Natural killer cell (primary cell): ENCODE data around the gene IL31RA. TPM values are rescaled to one million over a fixed set of nuclear protein-coding genes. Genes with fewer than 3 reads are reported as not detected.
A peak's percentile ranks its signal among the peaks of the same experiment; 100 is the strongest.

Experiments used
- ATAC-seq, 3 donors: fragments of 150-1000 bp in 2 of 3; fragments of 200-7000 bp in 1 of 3; cut with Tn5 transposase; 1 replicate in 1 of 3; 2 replicates in 2 of 3; pipeline ENCODE4 v1.10.0; 2021; ENCODE audit warnings: mild to moderate bottlenecking in 2 of 3, moderate library complexity in 2 of 3
- DNase-seq, 2 donors: peaks; one replicate each; pipeline versions ENCODE4 v3.0.0 to v3.0.0-alpha.2; 2013 to 2021; ENCODE audit warnings: mixed read lengths in 1 of 2
- H3K27ac ChIP-seq: one replicate; pipeline ENCODE4 v1.5.1; 2013; ENCODE audit warnings: mild to moderate bottlenecking, low read length
- H3K27me3 ChIP-seq: one replicate; pipeline ENCODE4 v1.6.1; 2013; ENCODE audit warnings: low read length; ENCODE audit not compliant: control insufficient read depth, insufficient read depth
- H3K36me3 ChIP-seq: one replicate; pipeline ENCODE4 v1.6.1; 2013; ENCODE audit warnings: low read length; ENCODE audit not compliant: control insufficient read depth, insufficient read depth
- H3K4me1 ChIP-seq: one replicate; pipeline ENCODE4 v1.6.1; 2013; ENCODE audit warnings: low read length; ENCODE audit not compliant: control insufficient read depth, insufficient read depth
- H3K4me3 ChIP-seq: one replicate; pipeline ENCODE4 v1.5.1; 2013; ENCODE audit warnings: low read length
- H3K9me3 ChIP-seq: one replicate; pipeline ENCODE4 v1.6.1; 2013; ENCODE audit warnings: low read length; ENCODE audit not compliant: control insufficient read depth, insufficient read depth
- H3K27ac Mint-ChIP-seq, 2 donors: one replicate each; pipeline ENCODE4 v1.8.0; 2022; ENCODE audit warnings: mild to moderate bottlenecking in 2 of 2, mixed read lengths in 2 of 2, moderate library complexity in 1 of 2
- H3K27me3 Mint-ChIP-seq, 2 donors: one replicate each; pipeline ENCODE4 v1.8.0; 2022; ENCODE audit warnings: low read depth in 2 of 2, mixed read lengths in 2 of 2
- H3K36me3 Mint-ChIP-seq: one replicate; pipeline ENCODE4 v1.8.0; 2022; ENCODE audit warnings: mixed read lengths
- H3K4me1 Mint-ChIP-seq, 2 donors: one replicate each; pipeline ENCODE4 v1.8.0; 2022; ENCODE audit warnings: mixed read lengths in 2 of 2
- H3K4me3 Mint-ChIP-seq: one replicate; pipeline ENCODE4 v1.8.0; 2022; ENCODE audit warnings: mild to moderate bottlenecking, moderate library complexity, mixed read lengths
- H3K9me3 Mint-ChIP-seq, 2 donors: one replicate each; pipeline ENCODE4 v1.8.0; 2022; ENCODE audit warnings: mixed read lengths in 2 of 2
- WGBS: methylation state at CpG from one replicate; pipeline ENCODE4 v1.1.7; 2013; ENCODE audit warnings: missing lambda C conversion rate; ENCODE audit not compliant: insufficient coverage; 5-methylcytosine and 5-hydroxymethylcytosine counted together
- intact Hi-C: fragments of 100-400 bp; cut with micrococcal nuclease; formaldehyde crosslinking; loops from one replicate; pipeline ENCODE4 v1.14.2; 2022
- total RNA-seq, 4 donors: library from RNA; stranded (reverse); fragments of 120-200 nt in 1 of 4; gene quantifications; one replicate each; pipeline versions ENCODE4 v1.2.3 to v1.2.4, GENCODE V29; 2013 to 2022
- TF ChIP-seq, protein P1 (sequence below): fragments of 200-600 bp; IDR thresholded peaks from one replicate; pipeline ENCODE4 v1.8.0; 2022; ENCODE audit warnings: antibody characterized with exemption

Gene IL31RA
- total RNA-seq, 3 donors from 2014 or later (not counting 1 experiment from before 2014, with no cell fraction given): not detected

DNA sequence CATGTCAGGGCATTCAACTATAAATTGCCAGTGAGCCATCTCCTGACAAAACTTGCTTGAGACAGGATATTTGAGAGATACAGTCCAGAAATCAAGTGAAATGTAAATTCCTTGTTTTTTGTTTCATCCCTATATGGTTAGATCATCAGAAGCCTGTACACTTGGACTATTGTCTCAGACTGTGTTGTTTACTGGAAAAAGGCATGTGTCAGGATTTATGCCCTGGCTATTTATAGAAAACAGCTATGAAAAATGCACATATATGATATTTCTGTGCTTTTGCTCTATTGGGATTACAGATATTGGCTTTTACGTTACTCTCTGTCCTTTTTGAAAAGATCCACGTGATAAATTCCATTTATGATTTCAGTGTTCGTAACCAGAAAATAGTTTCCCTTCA lies 44.2 kb downstream of the IL31RA start:
- Histone ChIP-seq H3K4me1 (peaks cover 11% of the 10 kb centered on the region), H3K9me3 (no peaks in the 10 kb centered on the region), H3K4me3 (no peak overlapping the region), H3K27me3 (no peaks in the 10 kb centered on the region), H3K36me3 (no peaks in the 10 kb centered on the region), H3K27ac (no peak overlapping the region)
- ATAC-seq (no peak), DNase-seq (no peak)
- intact Hi-C loops: no loop called here
- no peak overlapping the region for H3K27ac Mint-ChIP-seq
- no peak overlapping the region for H3K4me3 Mint-ChIP-seq
- TF ChIP-seq, protein P1, sequence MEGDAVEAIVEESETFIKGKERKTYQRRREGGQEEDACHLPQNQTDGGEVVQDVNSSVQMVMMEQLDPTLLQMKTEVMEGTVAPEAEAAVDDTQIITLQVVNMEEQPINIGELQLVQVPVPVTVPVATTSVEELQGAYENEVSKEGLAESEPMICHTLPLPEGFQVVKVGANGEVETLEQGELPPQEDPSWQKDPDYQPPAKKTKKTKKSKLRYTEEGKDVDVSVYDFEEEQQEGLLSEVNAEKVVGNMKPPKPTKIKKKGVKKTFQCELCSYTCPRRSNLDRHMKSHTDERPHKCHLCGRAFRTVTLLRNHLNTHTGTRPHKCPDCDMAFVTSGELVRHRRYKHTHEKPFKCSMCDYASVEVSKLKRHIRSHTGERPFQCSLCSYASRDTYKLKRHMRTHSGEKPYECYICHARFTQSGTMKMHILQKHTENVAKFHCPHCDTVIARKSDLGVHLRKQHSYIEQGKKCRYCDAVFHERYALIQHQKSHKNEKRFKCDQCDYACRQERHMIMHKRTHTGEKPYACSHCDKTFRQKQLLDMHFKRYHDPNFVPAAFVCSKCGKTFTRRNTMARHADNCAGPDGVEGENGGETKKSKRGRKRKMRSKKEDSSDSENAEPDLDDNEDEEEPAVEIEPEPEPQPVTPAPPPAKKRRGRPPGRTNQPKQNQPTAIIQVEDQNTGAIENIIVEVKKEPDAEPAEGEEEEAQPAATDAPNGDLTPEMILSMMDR: no peak
- no peaks in the 10 kb centered on the region for H3K9me3 Mint-ChIP-seq
- peaks cover 10 to 11% of the 10 kb centered on the region in 2 donors for H3K4me1 Mint-ChIP-seq
- H3K36me3 Mint-ChIP-seq: no peaks in the 10 kb centered on the region
- H3K27me3 Mint-ChIP-seq: peaks cover 6 to 11% of the 10 kb centered on the region in 2 donors
- WGBS: 96% methylated on average over 3 of the region's 3 CpGs

DNA sequence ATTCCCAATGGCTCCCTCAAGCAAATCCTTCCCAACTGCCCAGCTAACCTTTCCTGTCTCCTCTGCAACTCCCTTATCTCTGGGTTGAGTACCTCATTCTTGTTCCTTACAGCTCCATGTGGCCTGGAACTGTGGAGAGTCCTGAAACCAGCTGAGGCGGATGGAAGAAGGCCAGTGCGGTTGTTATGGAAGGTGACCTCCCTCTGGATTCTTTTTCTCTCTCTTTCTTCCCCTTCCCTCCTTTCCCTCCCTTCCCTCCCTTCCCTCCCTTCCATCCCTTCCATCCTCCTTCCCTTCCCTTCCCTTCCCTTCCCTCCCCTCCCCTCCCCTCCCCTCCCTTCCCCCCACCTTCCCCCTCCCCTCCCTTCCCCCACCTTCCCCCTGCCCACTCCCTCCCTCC lies 45.1 kb downstream of the IL31RA start:
- Mint-ChIP-seq H3K27me3 (peaks cover 11 to 20% of the 10 kb centered on the region in 2 donors), H3K27ac (no peak overlapping the region), H3K4me3 (no peak overlapping the region), H3K9me3 (no peaks in the 10 kb centered on the region), H3K4me1 (peaks cover 10 to 11% of the 10 kb centered on the region in 2 donors), H3K36me3 (no peaks in the 10 kb centered on the region)
- 100% methylated on average over 2 of the region's 2 CpGs for WGBS
- DNase-seq (no peak), ATAC-seq (no peak)
- Histone ChIP-seq H3K9me3 (no peaks in the 10 kb centered on the region), H3K27me3 (no peaks in the 10 kb centered on the region), H3K27ac (no peak overlapping the region), H3K4me3 (no peak overlapping the region), H3K4me1 (peaks cover 11% of the 10 kb centered on the region), H3K36me3 (no peaks in the 10 kb centered on the region)
- TF ChIP-seq, protein P1: no peak
- intact Hi-C loops: no loop called here

DNA sequence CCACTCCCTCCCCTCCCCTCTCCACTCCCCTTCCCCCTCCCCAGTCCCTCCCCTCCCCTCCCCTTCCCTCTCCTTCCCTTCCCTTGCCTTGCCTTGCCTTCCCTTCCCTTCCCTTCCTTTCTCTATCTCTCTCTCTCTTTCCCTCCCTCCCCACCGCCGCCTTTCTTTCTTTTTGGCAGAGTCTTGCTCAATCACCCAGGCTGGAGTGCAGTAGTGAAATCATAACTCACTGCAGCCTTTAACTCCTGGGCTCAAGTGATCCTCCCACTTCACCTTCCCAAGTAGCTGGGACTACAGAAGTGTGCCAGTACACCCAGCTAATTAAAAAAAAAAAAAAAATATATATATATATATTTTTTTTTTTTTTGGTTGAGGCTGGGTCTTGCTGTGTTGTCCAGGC lies 45.5 kb downstream of the IL31RA start:
- Mint-ChIP-seq H3K27me3 (peaks cover 11 to 21% of the 10 kb centered on the region in 2 donors), H3K27ac (no peak overlapping the region), H3K4me1 (peaks cover 10 to 11% of the 10 kb centered on the region in 2 donors), H3K9me3 (no peaks in the 10 kb centered on the region), H3K36me3 (no peaks in the 10 kb centered on the region), H3K4me3 (no peak overlapping the region)
- TF ChIP-seq, protein P1: no peak
- Histone ChIP-seq H3K4me1 (peaks cover 11% of the 10 kb centered on the region), H3K4me3 (no peak overlapping the region), H3K27ac (no peak overlapping the region), H3K36me3 (no peaks in the 10 kb centered on the region), H3K27me3 (no peaks in the 10 kb centered on the region), H3K9me3 (no peaks in the 10 kb centered on the region)
- WGBS: 80% methylated on average over 2 of the region's 2 CpGs
- no peak for DNase-seq
- no peak for ATAC-seq
- intact Hi-C loops: no loop called here

DNA sequence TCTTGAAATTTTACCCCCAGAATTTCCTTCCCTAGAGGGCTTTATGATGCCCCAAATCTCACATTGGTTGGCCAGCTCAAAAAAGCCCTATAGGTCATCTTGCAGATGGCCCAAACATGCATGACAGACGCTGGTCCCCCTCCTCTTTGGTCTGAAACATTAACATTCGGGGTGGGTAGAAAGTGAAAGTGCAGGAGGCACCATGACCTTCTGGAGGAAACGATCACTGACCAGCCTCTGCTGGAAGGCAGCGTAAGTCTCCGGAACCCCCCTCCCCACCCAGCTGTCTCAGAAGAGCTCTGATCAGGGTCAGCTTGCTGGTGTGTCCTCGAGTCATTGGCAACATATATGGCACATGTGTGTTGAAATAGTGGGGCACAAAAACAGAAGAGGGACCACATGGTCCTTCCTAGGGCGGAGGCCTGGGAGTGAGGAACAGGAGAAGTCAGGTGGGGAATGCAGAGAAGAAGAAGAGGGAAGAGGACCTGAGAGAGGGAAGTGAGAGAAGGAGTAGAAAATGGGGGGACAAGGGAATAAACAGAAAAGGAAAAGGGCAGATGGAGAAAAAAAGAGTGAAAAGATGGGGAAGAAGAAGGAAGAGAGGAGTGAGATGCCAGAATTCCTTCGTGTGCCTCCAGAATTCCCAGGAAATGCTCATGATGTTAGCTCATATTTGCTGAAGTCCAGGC lies 46.2 kb downstream of the IL31RA start:
- Mint-ChIP-seq H3K4me3 (peak overlapping the region; percentile 28), H3K27ac (peak overlapping the region in 1 of 2 donors; percentile 29), H3K36me3 (no peaks in the 10 kb centered on the region), H3K4me1 (peaks cover 10 to 11% of the 10 kb centered on the region in 2 donors), H3K27me3 (peaks cover 11 to 21% of the 10 kb centered on the region in 2 donors), H3K9me3 (no peaks in the 10 kb centered on the region)
- Histone ChIP-seq H3K4me3 (no peak overlapping the region), H3K9me3 (no peaks in the 10 kb centered on the region), H3K4me1 (peaks cover 11% of the 10 kb centered on the region), H3K36me3 (no peaks in the 10 kb centered on the region), H3K27me3 (no peaks in the 10 kb centered on the region), H3K27ac (no peak overlapping the region)
- TF ChIP-seq, protein P1: no peak
- intact Hi-C loops: no loop called here
- WGBS: 66% methylated on average over 7 of the region's 8 CpGs
- DNase-seq (no peak), ATAC-seq (no peak)
